SK-N-SH treated with all-trans-retinoic acid at 6 μM for 48 hours (cell line): Measurements from ENCODE around the gene PIEZO1.

Source experiments
- ARNTL ChIP-seq: fragments of 450-650 bp; formaldehyde crosslinking; IDR thresholded peaks from 2 replicates; pipeline ENCODE4 v1.5.0; 2020; ENCODE audit warnings: low read depth, mild to moderate bottlenecking, moderate library complexity, borderline replicate concordance
- RARB ChIP-seq: fragments of 250-450 bp; sonication (Bioruptor Pico); IDR thresholded peaks from 2 replicates; pipeline ENCODE4 v1.8.0; 2021; ENCODE audit warnings: mild to moderate bottlenecking, moderate library complexity
- TCF4 ChIP-seq: fragments of 250-450 bp; sonication (Bioruptor Pico); IDR thresholded peaks from 2 replicates; pipeline ENCODE4 v1.8.0; 2021; ENCODE audit warnings: mild to moderate bottlenecking, moderate library complexity, borderline replicate concordance

- TF ChIP-seq TCF4: no peak
- no peak for TF ChIP-seq ARNTL (CRISPR knock-in tag)
- no peak for TF ChIP-seq RARB (CRISPR knock-in tag)
Measured at GRCh38 chr16:88787579-88788314, 2.7 kb upstream of the PIEZO1 start.
